K562 (cell line): Measurements from ENCODE around the gene COL11A2. TPM values are rescaled to one million over a fixed set of nuclear protein-coding genes. Genes with fewer than 3 reads are reported as not detected.

Source experiments
- BDP1 ChIP-seq: IDR thresholded peaks from 3 replicates; pipeline ENCODE4 v1.6.1; 2011; ENCODE audit not compliant: insufficient read length, insufficient read depth
- CC2D1A ChIP-seq: fragments of 450-650 bp; IDR thresholded peaks from 2 replicates; pipeline ENCODE4 v1.6.1; 2017; ENCODE audit warnings: mild to moderate bottlenecking
- ESRRA ChIP-seq: fragments of 450-650 bp; IDR thresholded peaks from 2 replicates; pipeline ENCODE4 v1.6.1; 2014; ENCODE audit warnings: low read depth, mild to moderate bottlenecking, moderate library complexity, borderline replicate concordance
- FOXA3 ChIP-seq, 2 experiments: fragments of 450-650 bp in 1 of 2; sonication (generic) in 1 of 2; formaldehyde crosslinking; IDR thresholded peaks in 1 of 2; conservative IDR thresholded peaks in 1 of 2; 2 replicates each; pipeline versions ENCODE4 v1.4.0 to v1.8.0; 2020 to 2022; ENCODE audit warnings: mild to moderate bottlenecking in 2 of 2, missing genetic modification reagents in 1 of 2
- HCFC1 ChIP-seq: IDR thresholded peaks from 2 replicates; pipeline ENCODE4 v1.6.1; 2012; ENCODE audit warnings: low read depth, low read length, improper control_type of control experiment
- IRF1 ChIP-seq: sonication (generic); formaldehyde crosslinking; IDR thresholded peaks from 2 replicates; pipeline ENCODE4 v1.8.0; 2022; ENCODE audit warnings: missing genetic modification reagents, mild to moderate bottlenecking, borderline replicate concordance
- MECOM ChIP-seq: fragments of 250-450 bp; sonication (Bioruptor Pico); IDR thresholded peaks from 2 replicates; pipeline ENCODE4 v1.8.0; 2022; ENCODE audit warnings: inconsistent platforms
- SMC3 ChIP-seq: conservative IDR thresholded peaks from 2 replicates; pipeline ENCODE4 v1.6.1; 2011; ENCODE audit warnings: low read depth, low read length, improper control_type of control experiment; ENCODE audit not compliant: insufficient read depth
- STAT5A ChIP-seq: IDR thresholded peaks from 2 replicates; pipeline ENCODE4 v1.6.1; 2012; ENCODE audit warnings: low read length, inconsistent platforms, borderline replicate concordance
- THAP12 ChIP-seq: fragments of 250-450 bp; sonication (Bioruptor Pico); IDR thresholded peaks from 2 replicates; pipeline ENCODE4 v1.9.0; 2021; ENCODE audit warnings: mild to moderate bottlenecking, inconsistent platforms
- THRAP3 ChIP-seq: fragments of 450-650 bp; IDR thresholded peaks from 2 replicates; pipeline ENCODE4 v1.6.1; 2016; ENCODE audit warnings: mild to moderate bottlenecking, inconsistent platforms, borderline replicate concordance
- ZC3H11A ChIP-seq: IDR thresholded peaks from 2 replicates; pipeline ENCODE4 v1.6.1; 2012; ENCODE audit warnings: low read depth, low read length, improper control_type of control experiment
- ZNF445 ChIP-seq: fragments of 250-450 bp; sonication (Bioruptor Pico); IDR thresholded peaks from 2 replicates; pipeline ENCODE4 v1.4.0; 2020; ENCODE audit warnings: low read depth, mild to moderate bottlenecking, moderate library complexity
- ZNF507 ChIP-seq: conservative IDR thresholded peaks from 2 replicates; pipeline ENCODE4 v1.6.1; 2017; ENCODE audit warnings: missing genetic modification characterization, missing compliant biosample characterization
- polyA plus RNA-seq, 8 experiments: library from polyadenylated mRNA; depleted of rRNA in 4 of 8; stranded (reverse) in 5 of 8; unstranded in 3 of 8; fragments of >200 nt; fragmentation: Nextera tagmentation in 2 of 8; fragmentation: Illumina TruSeq in 1 of 8; extraction: Ambion mirVana in 2 of 8; extraction: Trizol in 1 of 8; gene quantifications; 2 replicates each; pipeline versions ENCODE4 v1.2.1 to v1.2.3, GENCODE V29; 2011 to 2014; ENCODE audit warnings: inconsistent platforms in 1 of 8, missing spikeins in 1 of 8
- total RNA-seq, 7 experiments: library from RNA; depleted of rRNA in 6 of 7; stranded (reverse); fragments of >200 nt in 6 of 7; fragmentation: Illumina TruSeq in 2 of 7; extraction: Trizol in 2 of 7; gene quantifications; 2 replicates each; pipeline versions ENCODE4 v1.2.1 to v1.2.3, GENCODE V29; 2011 to 2021; ENCODE audit warnings: low replicate concordance in 1 of 7
- TF ChIP-seq, protein P1 (sequence below): fragments of 450-650 bp; conservative IDR thresholded peaks from 2 replicates; pipeline ENCODE4 v1.6.1; 2016; ENCODE audit warnings: missing genetic modification characterization, low read depth, mild to moderate bottlenecking, control low read depth, missing compliant biosample characterization
- TF ChIP-seq, protein P2 (sequence below), 3 experiments: fragments of 200-800 bp in 1 of 3; fragments of 250-450 bp in 1 of 3; fragments of 450-650 bp in 1 of 3; sonication (Bioruptor Pico) in 1 of 3; sonication (Bioruptor generic) in 1 of 3; formaldehyde crosslinking in 1 of 3; IDR thresholded peaks; 2 replicates each; pipeline versions ENCODE4 v1.6.1 to v1.8.0; 2016 to 2022; ENCODE audit warnings: mild to moderate bottlenecking in 2 of 3, missing genetic modification characterization in 2 of 3, missing compliant biosample characterization in 1 of 3, moderate library complexity in 1 of 3

COL11A2 gene
- total and polyA plus RNA-seq, 9 of the 15 experiments (the other 6 are each of a cell fraction or from before 2014, with no cell fraction given) = 0.04 to 0.35 (median 0.09) TPM; not detected in 1

DNA sequence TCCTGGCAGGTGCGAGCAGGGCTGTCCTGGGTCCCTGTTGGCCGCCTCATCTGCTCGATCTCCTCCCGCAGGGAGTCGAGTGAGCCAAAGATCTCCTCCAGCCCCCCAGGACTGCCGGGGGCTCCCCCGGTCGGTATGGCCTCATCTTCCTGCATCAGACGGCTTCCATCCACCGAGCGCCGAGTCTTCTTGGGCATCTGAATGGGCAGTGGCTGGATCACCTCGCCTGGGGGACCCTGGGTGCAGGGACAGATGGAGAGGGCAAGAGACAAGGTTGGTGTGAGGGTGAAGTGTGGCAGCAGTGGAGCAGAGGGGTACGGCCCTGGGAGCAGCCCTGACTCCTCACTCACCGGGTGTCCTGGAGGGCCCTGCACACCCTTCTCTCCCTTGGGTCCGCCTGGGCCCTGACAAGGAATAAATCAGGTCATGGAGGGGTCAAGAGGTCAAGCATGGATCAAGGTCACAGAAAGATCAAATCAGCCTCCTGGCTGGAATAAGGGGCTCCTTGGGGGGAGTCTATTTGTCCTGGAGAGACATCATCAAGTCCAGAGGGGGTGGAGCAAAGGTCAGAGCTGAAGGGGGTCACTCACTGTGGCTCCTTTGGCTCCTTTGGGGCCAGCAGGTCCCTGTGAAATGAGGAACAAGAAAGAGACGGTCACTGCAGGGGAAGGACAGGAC, 26.5 kb downstream of the COL11A2 start (continued):
- TF ChIP-seq, protein P1, sequence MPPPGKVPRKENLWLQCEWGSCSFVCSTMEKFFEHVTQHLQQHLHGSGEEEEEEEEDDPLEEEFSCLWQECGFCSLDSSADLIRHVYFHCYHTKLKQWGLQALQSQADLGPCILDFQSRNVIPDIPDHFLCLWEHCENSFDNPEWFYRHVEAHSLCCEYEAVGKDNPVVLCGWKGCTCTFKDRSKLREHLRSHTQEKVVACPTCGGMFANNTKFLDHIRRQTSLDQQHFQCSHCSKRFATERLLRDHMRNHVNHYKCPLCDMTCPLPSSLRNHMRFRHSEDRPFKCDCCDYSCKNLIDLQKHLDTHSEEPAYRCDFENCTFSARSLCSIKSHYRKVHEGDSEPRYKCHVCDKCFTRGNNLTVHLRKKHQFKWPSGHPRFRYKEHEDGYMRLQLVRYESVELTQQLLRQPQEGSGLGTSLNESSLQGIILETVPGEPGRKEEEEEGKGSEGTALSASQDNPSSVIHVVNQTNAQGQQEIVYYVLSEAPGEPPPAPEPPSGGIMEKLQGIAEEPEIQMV (tag) = peak; percentile 88
- no peak for TF ChIP-seq FOXA3 (CRISPR knock-in tag; conservative IDR thresholded peaks at IDR 0.05 in 1 of 2, IDR thresholded peaks at IDR 0.05 in 1 of 2)
- TF ChIP-seq THAP12 (CRISPR knock-in tag) = no peak
- no peak for TF ChIP-seq ZNF507 (tag)
- TF ChIP-seq SMC3 = no peak
- peak; percentile 62 for TF ChIP-seq CC2D1A
- TF ChIP-seq THRAP3 = no peak
- TF ChIP-seq, protein P2, sequence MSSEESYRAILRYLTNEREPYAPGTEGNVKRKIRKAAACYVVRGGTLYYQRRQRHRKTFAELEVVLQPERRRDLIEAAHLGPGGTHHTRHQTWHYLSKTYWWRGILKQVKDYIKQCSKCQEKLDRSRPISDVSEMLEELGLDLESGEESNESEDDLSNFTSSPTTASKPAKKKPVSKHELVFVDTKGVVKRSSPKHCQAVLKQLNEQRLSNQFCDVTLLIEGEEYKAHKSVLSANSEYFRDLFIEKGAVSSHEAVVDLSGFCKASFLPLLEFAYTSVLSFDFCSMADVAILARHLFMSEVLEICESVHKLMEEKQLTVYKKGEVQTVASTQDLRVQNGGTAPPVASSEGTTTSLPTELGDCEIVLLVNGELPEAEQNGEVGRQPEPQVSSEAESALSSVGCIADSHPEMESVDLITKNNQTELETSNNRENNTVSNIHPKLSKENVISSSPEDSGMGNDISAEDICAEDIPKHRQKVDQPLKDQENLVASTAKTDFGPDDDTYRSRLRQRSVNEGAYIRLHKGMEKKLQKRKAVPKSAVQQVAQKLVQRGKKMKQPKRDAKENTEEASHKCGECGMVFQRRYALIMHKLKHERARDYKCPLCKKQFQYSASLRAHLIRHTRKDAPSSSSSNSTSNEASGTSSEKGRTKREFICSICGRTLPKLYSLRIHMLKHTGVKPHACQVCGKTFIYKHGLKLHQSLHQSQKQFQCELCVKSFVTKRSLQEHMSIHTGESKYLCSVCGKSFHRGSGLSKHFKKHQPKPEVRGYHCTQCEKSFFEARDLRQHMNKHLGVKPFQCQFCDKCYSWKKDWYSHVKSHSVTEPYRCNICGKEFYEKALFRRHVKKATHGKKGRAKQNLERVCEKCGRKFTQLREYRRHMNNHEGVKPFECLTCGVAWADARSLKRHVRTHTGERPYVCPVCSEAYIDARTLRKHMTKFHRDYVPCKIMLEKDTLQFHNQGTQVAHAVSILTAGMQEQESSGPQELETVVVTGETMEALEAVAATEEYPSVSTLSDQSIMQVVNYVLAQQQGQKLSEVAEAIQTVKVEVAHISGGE (CRISPR knock-in tag; IDR thresholded peaks at IDR 0.05) = no peak
- TF ChIP-seq IRF1 = no peak
- TF ChIP-seq ZNF445 = no peak
- no peak for TF ChIP-seq HCFC1
- TF ChIP-seq BDP1 = no peak
- TF ChIP-seq ZC3H11A = no peak
- no peak for TF ChIP-seq MECOM
- TF ChIP-seq STAT5A = no peak
- peak; percentile 72; the same call in 1 of the 2 replicates for TF ChIP-seq ESRRA
